OCI-LY3 (cell line): ENCODE results near the gene SPRR3.

ENCODE experiments used
- H2AFZ ChIP-seq: fragments of 200-600, 300-600 bp; shearing (Covaris generic); 2 replicates; pipeline ENCODE4 v1.6.0; 2014; ENCODE audit warnings: antibody characterized with exemption, low read depth, low read length
- H3K27ac ChIP-seq: fragments of 200-600, 300-600 bp; sonication (generic); 2 replicates; pipeline ENCODE4 v1.5.1; 2014; ENCODE audit warnings: mild to moderate bottlenecking, low read length, moderate library complexity, mixed read lengths
- H3K27me3 ChIP-seq: fragments of 200-600, 300-600 bp; sonication (generic); 2 replicates; pipeline ENCODE4 v1.6.1; 2014; ENCODE audit warnings: low read depth, low read length, mixed read lengths
- H3K36me3 ChIP-seq: fragments of 200-600, 300-600 bp; sonication (generic); replicated peaks from 2 replicates; pipeline ENCODE3; 2014; ENCODE audit warnings: low read depth, low read length, mixed read lengths
- H3K4me1 ChIP-seq: fragments of 300-600, 200-600 bp; sonication (generic); 2 replicates; pipeline ENCODE4 v1.6.1; 2014; ENCODE audit warnings: low read length, mixed read lengths
- H3K4me2 ChIP-seq: fragments of 200-600, 300-600 bp; sonication (generic); 2 replicates; pipeline ENCODE4 v1.6.1; 2014; ENCODE audit warnings: low read length, mixed read lengths
- H3K4me3 ChIP-seq: fragments of 300-600, 200-600 bp; sonication (generic); 2 replicates; pipeline ENCODE4 v1.5.1; 2014; ENCODE audit warnings: antibody characterized with exemption, mild to moderate bottlenecking, low read length, moderate library complexity
- H3K79me2 ChIP-seq: fragments of 300-600, 200-600 bp; shearing (Covaris generic); 2 replicates; pipeline ENCODE4 v1.6.1; 2014; ENCODE audit warnings: mild to moderate bottlenecking, low read length, mixed read lengths
- H3K9ac ChIP-seq: fragments of 300-600, 200-600 bp; shearing (Covaris generic); 2 replicates; pipeline ENCODE4 v1.6.0; 2014; ENCODE audit warnings: mild to moderate bottlenecking, low read length, moderate library complexity
- H3K9me3 ChIP-seq: fragments of 200-600, 300-600 bp; shearing (Covaris generic); 2 replicates; pipeline ENCODE4 v1.6.1; 2014; ENCODE audit warnings: low read length, mixed read lengths; ENCODE audit not compliant: insufficient read depth
- H4K20me1 ChIP-seq: fragments of 200-600, 300-600 bp; sonication (generic); 2 replicates; pipeline ENCODE4 v1.6.1; 2016; ENCODE audit warnings: low read length, mixed read lengths; ENCODE audit not compliant: insufficient read depth
- EZH2phosphoT487 ChIP-seq: fragments of 200-600 bp; shearing (Covaris generic); IDR thresholded peaks from 2 replicates; pipeline ENCODE4 v1.6.1; 2018; ENCODE audit warnings: antibody characterized with exemption, mixed run types, low read depth
- TF ChIP-seq, protein P1 (sequence below): fragments of 200-600, 300-600 bp; sonication (generic); IDR thresholded peaks from 2 replicates; pipeline ENCODE4 v1.5.1; 2014; ENCODE audit warnings: antibody characterized with exemption, low read length, low read depth

The SPRR3 gene

DNA sequence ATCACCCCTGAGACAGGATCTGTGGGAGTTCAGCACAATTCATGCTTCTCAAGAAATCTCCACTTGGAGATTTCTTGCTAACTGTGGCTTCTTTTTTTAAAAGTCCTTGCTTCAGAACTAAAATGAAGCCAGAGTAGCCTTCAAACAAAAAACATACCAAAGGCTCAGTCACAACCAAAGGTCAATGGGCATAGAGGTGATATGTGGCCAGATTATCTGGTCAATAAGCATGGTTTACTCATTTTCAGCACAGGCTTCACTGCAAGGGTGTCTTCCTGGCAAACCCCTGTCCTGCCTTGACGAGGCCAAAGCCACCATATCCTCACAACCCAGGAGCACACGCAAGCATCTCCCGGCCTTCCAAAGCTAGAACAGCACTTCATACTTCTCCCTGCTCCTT lies 42.3 kb upstream of the SPRR3 start:
- no peak overlapping the region for H3K4me3 ChIP-seq
- H4K20me1 ChIP-seq, result no peaks in the 10 kb centered on the region
- H3K4me2 ChIP-seq, result no peak overlapping the region
- H3K9ac ChIP-seq, result no peak overlapping the region
- H2AFZ ChIP-seq, result no peak overlapping the region
- H3K4me1 ChIP-seq, result peaks cover 7% of the 10 kb centered on the region
- H3K9me3 ChIP-seq, result no peaks in the 10 kb centered on the region
- H3K79me2 ChIP-seq, result no peaks in the 10 kb centered on the region
- H3K27me3 ChIP-seq, result peaks cover 40% of the 10 kb centered on the region
- no peaks in the 10 kb centered on the region for H3K36me3 ChIP-seq
- no peak for TF ChIP-seq EZH2phosphoT487
- TF ChIP-seq, protein P1, sequence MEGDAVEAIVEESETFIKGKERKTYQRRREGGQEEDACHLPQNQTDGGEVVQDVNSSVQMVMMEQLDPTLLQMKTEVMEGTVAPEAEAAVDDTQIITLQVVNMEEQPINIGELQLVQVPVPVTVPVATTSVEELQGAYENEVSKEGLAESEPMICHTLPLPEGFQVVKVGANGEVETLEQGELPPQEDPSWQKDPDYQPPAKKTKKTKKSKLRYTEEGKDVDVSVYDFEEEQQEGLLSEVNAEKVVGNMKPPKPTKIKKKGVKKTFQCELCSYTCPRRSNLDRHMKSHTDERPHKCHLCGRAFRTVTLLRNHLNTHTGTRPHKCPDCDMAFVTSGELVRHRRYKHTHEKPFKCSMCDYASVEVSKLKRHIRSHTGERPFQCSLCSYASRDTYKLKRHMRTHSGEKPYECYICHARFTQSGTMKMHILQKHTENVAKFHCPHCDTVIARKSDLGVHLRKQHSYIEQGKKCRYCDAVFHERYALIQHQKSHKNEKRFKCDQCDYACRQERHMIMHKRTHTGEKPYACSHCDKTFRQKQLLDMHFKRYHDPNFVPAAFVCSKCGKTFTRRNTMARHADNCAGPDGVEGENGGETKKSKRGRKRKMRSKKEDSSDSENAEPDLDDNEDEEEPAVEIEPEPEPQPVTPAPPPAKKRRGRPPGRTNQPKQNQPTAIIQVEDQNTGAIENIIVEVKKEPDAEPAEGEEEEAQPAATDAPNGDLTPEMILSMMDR, result no peak
- H3K27ac ChIP-seq, result no peak overlapping the region

DNA sequence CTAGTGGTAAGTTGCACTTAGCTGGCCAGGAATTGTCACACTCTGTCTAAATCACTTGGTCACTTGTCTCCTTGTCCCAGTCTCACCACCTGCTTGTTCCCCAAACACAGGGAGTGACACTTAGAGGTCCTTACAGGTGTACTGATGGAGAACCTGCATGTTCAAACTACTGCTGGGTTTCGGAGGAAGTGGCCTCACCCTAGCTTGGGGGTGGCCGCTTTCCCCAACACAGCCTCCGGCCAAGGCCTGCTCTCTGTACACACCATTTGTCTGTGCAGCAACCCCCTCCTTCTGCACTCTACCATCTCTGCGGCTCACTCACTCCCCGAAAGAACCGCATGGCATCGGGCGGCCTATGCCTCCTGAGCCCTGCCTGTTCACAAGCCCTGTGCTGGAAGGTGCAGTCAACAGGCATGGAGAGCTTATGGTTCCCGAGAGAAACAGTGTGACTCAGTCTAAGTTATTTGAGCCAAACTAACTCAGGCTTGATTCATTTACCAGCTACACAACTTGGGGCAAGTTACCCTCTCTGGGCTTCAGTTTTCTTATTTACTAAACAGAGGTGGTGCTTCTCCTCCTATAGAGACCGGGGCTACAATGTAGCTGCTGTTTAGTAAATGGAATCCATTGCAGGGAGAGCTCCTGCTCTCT lies 41.6 kb upstream of the SPRR3 start:
- no peaks in the 10 kb centered on the region for H4K20me1 ChIP-seq
- no peak overlapping the region for H2AFZ ChIP-seq
- peaks cover 40% of the 10 kb centered on the region for H3K27me3 ChIP-seq
- H3K4me1 ChIP-seq, result peaks cover 7% of the 10 kb centered on the region
- no peak for TF ChIP-seq EZH2phosphoT487
- TF ChIP-seq, protein P1, result no peak
- H3K4me3 ChIP-seq, result no peak overlapping the region
- no peaks in the 10 kb centered on the region for H3K36me3 ChIP-seq
- H3K9ac ChIP-seq, result no peak overlapping the region
- no peaks in the 10 kb centered on the region for H3K9me3 ChIP-seq
- H3K4me2 ChIP-seq, result no peak overlapping the region
- no peaks in the 10 kb centered on the region for H3K79me2 ChIP-seq
- H3K27ac ChIP-seq, result no peak overlapping the region

DNA sequence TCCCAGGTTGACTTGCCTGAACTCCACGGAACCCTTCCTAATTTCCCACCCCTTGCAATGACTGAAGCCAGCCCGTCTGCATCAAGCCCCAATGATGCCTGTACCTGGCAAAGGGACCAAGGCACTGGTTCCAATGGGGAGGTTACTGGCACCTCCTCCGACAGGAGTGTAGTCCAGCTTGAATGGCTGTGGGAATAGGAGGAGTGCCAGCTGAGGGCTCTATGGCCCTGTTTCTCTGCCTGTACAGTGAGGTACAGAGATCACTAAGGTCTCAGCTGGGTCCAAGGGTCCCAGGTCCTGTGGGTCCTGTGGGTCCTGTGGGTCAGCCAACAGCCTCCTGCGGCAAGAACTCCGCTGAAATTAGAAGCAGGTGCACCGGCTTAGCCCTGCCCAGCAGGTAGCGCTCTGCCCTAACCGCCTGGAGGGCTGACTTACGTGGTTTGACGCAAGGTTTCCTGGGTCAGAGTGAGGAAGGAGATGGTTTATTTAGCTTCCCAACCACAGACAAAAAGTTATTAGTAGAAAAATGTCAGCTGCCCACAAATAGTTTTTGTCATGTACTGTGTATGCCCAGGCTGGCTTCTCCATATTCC lies 41.0 kb upstream of the SPRR3 start:
- Histone ChIP-seq H3K27me3 (peaks cover 45% of the 10 kb centered on the region), H3K79me2 (no peaks in the 10 kb centered on the region), H2AFZ (peak overlapping the region; percentile 45; the same call in 1 of the 2 replicates), H3K4me2 (peak overlapping the region; percentile 37), H4K20me1 (no peaks in the 10 kb centered on the region), H3K4me1 (peaks cover 7% of the 10 kb centered on the region), H3K9ac (no peak overlapping the region), H3K4me3 (no peak overlapping the region), H3K36me3 (no peaks in the 10 kb centered on the region), H3K9me3 (no peaks in the 10 kb centered on the region), H3K27ac (no peak overlapping the region)
- TF ChIP-seq, protein P1, result peak; percentile 83
- no peak for TF ChIP-seq EZH2phosphoT487

DNA sequence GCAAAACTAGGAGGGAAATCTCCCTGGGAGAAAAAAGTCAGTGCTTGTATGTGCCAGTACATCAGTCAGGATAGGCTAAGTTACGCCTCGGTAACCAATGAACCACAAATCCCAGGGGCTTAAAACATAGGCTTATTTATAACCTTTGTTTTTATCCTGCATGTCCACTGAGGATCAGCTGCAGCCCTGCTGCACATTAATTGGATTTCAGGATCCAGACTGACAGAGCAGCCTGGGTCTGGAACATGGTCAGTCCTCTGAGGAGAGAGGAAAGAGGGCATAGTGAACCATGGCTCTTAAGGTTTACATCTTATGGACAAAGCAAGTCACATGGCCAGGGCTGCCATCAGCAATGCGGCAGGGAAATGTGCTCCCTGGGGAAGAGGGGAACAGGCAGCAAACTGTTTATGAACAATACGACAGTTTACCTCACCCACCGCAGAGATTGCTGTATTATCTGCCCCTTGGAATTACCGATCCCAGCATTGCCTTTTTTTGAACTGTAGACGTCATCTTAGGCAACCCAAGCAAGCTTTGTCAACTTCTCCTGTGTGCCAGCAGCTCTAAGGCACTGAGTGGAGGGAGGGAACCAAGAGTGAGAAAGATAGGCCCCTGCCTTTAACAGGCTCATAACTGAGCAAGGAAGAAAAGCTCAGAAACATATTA lies 40.2 kb upstream of the SPRR3 start:
- Histone ChIP-seq H3K79me2 (no peaks in the 10 kb centered on the region), H4K20me1 (no peaks in the 10 kb centered on the region), H2AFZ (peak overlapping the region; percentile 45), H3K9me3 (no peaks in the 10 kb centered on the region), H3K4me3 (no peak overlapping the region), H3K4me2 (peak overlapping the region; percentile 37), H3K9ac (no peak overlapping the region), H3K4me1 (peaks cover 12% of the 10 kb centered on the region), H3K36me3 (no peaks in the 10 kb centered on the region), H3K27ac (no peak overlapping the region), H3K27me3 (peaks cover 53% of the 10 kb centered on the region)
- no peak for TF ChIP-seq EZH2phosphoT487
- TF ChIP-seq, protein P1, result no peak
